HG03521 (cell line): ENCODE results near the gene OR7A10.

Source experiments
- ATAC-seq: cut with Tn5 transposase; IDR thresholded peaks from one replicate; pipeline ENCODE4 v1.9.1; 2021; ENCODE audit warnings: mild to moderate bottlenecking, moderate library complexity; ENCODE audit not compliant: unreplicated experiment

Gene OR7A10

GRCh38 chr19:14848822-14849221 lies at the start of gene OR7A10:
Gene OR7A10 (minus strand): TSS chr19:14848922. CDS start chr19:14841877, 7,045 bp downstream.
- ATAC-seq, result no peak

- ATAC-seq, result no peak
Observed at GRCh38 chr19:14890643-14891379, 42.1 kb upstream of the OR7A10 start.

- no peak for ATAC-seq
Observed at GRCh38 chr19:14889994-14890642, 41.4 kb upstream of the OR7A10 start.

- ATAC-seq, result no peak
Observed at GRCh38 chr19:14886032-14886431, 37.3 kb upstream of the OR7A10 start, which contains the start of gene OR7A17. Gene OR7A17 (minus strand): TSS chr19:14886132. CDS start chr19:14881355, 4,777 bp downstream.

- ATAC-seq, result no peak
Observed at GRCh38 chr19:14871619-14872230, 23.0 kb upstream of the OR7A10 start.

- no peak for ATAC-seq
Observed at GRCh38 chr19:14868497-14868896, 19.8 kb upstream of the OR7A10 start.

GRCh38 chr19:14843578-14843977 lies 5.1 kb downstream of the OR7A10 start:
- no peak for ATAC-seq

GRCh38 chr19:14843169-14843568 lies 5.6 kb downstream of the OR7A10 start:
- ATAC-seq, result no peak

- no peak for ATAC-seq
Observed at GRCh38 chr19:14840206-14840605, 8.5 kb downstream of the OR7A10 start.

- ATAC-seq, result no peak
Observed at GRCh38 chr19:14837391-14837790, 11.3 kb downstream of the OR7A10 start.

GRCh38 chr19:14835011-14835410 lies 13.7 kb downstream of the OR7A10 start, which contains the start of the genes OR7A5 and OR7C1:
Gene OR7A5 (minus strand): TSS chr19:14835185. CDS start chr19:14828241, 6,944 bp downstream.
Gene OR7C1 (minus strand): TSS chr19:14835185. CDS start chr19:14800136, 35,049 bp downstream.
- ATAC-seq, result no peak

- ATAC-seq, result no peak
Observed at GRCh38 chr19:14830702-14831101, 18.0 kb downstream of the OR7A10 start.

GRCh38 chr19:14826006-14826405 lies 22.7 kb downstream of the OR7A10 start:
- ATAC-seq, result no peak

- no peak for ATAC-seq
Observed at GRCh38 chr19:14821937-14822336, 26.8 kb downstream of the OR7A10 start.

- ATAC-seq, result no peak
Observed at GRCh38 chr19:14818588-14818987, 30.1 kb downstream of the OR7A10 start.

- no peak for ATAC-seq
Observed at GRCh38 chr19:14817052-14817451, 31.7 kb downstream of the OR7A10 start.

GRCh38 chr19:14814982-14815652 lies 33.6 kb downstream of the OR7A10 start:
- no peak for ATAC-seq

GRCh38 chr19:14809272-14810057 lies 39.3 kb downstream of the OR7A10 start:
- ATAC-seq, result no peak

GRCh38 chr19:14804765-14805164 lies 44.0 kb downstream of the OR7A10 start:
- ATAC-seq, result no peak

GRCh38 chr19:14798760-14799159 lies 50.0 kb downstream of the OR7A10 start:
- no peak for ATAC-seq
